GM23338 (cell line): ENCODE data around the gene WBP2.

Experiments
- CREB1 ChIP-seq: fragments of 250-450 bp; sonication (Bioruptor Pico); IDR thresholded peaks from 2 replicates; pipeline ENCODE4 v1.5.0; 2020; ENCODE audit warnings: low read depth, mild to moderate bottlenecking, moderate library complexity
- CTCF ChIP-seq, 2 experiments: fragments of 200-600 bp in 1 of 2; sonication (generic) in 1 of 2; conservative IDR thresholded peaks; 2 replicates each; pipeline versions ENCODE4 v1.5.1 to v1.6.1; 2016 to 2017; ENCODE audit warnings: antibody characterized with exemption in 2 of 2, low read depth in 2 of 2, mild to moderate bottlenecking in 2 of 2, moderate library complexity in 1 of 2
- EZH2 ChIP-seq: fragments of 200-600 bp; sonication (generic); IDR thresholded peaks from one replicate; pipeline ENCODE4 v1.8.0; 2017; ENCODE audit warnings: antibody characterized with exemption, mild to moderate bottlenecking, low read depth; ENCODE audit not compliant: unreplicated experiment
- JUNB ChIP-seq: IDR thresholded peaks from one replicate; pipeline ENCODE4 v1.6.1; 2016; ENCODE audit warnings: antibody characterized with exemption; ENCODE audit not compliant: unreplicated experiment
- POLR2AphosphoS5 ChIP-seq: IDR thresholded peaks from 2 replicates; pipeline ENCODE4 v1.6.1; 2016; ENCODE audit warnings: antibody characterized with exemption, low read depth
- REST ChIP-seq: IDR thresholded peaks from one replicate; pipeline ENCODE4 v1.6.1; 2018; ENCODE audit warnings: antibody characterized with exemption; ENCODE audit not compliant: unreplicated experiment

GRCh38 chr17:75876938-75877751 is 22.0 kb upstream of the WBP2 start:
- TF ChIP-seq EZH2 (no peak), POLR2AphosphoS5 (no peak), CTCF (conservative IDR thresholded peaks at IDR 0.05; ENCODE audit: low read depth in 2 of 2) (peak in 1 of 2 experiments; percentile 13; a peak in 1 of 4 replicates), JUNB (no peak), CREB1 (CRISPR knock-in tag) (no peak), REST (no peak)
